CD14-positive monocyte (primary cell): ENCODE data around the gene CDH12. TPM values are rescaled to one million over a fixed set of nuclear protein-coding genes. Genes with fewer than 3 reads are reported as not detected.
"Not testable (repeated sequence)": the region's sequence is repeated elsewhere in the genome, so short reads cannot be mapped to it uniquely, and the experiment has no call there.

Experiments
- DNase-seq, 3 donors: peaks; one replicate each; pipeline ENCODE4 v3.0.0-alpha.2; 2011 to 2022
- H2AFZ ChIP-seq: 2 replicates; pipeline ENCODE4 v1.6.0; 2012; ENCODE audit warnings: mild to moderate bottlenecking, low read depth, low read length, inconsistent platforms; ENCODE audit not compliant: insufficient read depth, poor library complexity, severe bottlenecking
- H3K27ac ChIP-seq, 2 donors: 1 replicate in 1 of 2; 2 replicates in 1 of 2; pipeline ENCODE4 v1.5.1; 2012 to 2013; ENCODE audit warnings: low read length in 2 of 2, control low read depth in 1 of 2, inconsistent platforms in 1 of 2, low read depth in 1 of 2, mild to moderate bottlenecking in 1 of 2
- H3K27me3 ChIP-seq, 2 donors: one replicate each; pipeline versions ENCODE4 v1.6.0 to v1.6.1; 2011 to 2013; ENCODE audit warnings: low read length in 2 of 2; ENCODE audit not compliant: control insufficient read depth in 2 of 2, insufficient read depth in 2 of 2
- H3K36me3 ChIP-seq, 2 donors: replicated peaks in 1 of 2; 1 replicate in 1 of 2; 2 replicates in 1 of 2; pipeline versions ENCODE4 v1.5.1 to v1.6.1; 2012 to 2013; ENCODE audit warnings: low read length in 2 of 2, control low read depth in 1 of 2, inconsistent platforms in 1 of 2, mild to moderate bottlenecking in 1 of 2; ENCODE audit not compliant: insufficient read depth in 2 of 2, control insufficient read depth in 1 of 2
- H3K4me1 ChIP-seq, 2 donors: 1 replicate in 1 of 2; 2 replicates in 1 of 2; pipeline versions ENCODE4 v1.5.1 to v1.6.1; 2012 to 2013; ENCODE audit warnings: low read length in 2 of 2, control low read depth in 1 of 2, inconsistent platforms in 1 of 2, mild to moderate bottlenecking in 1 of 2, moderate library complexity in 1 of 2; ENCODE audit not compliant: insufficient read depth in 2 of 2, control insufficient read depth in 1 of 2
- H3K4me2 ChIP-seq: replicated peaks from 2 replicates; pipeline ENCODE3; 2012; ENCODE audit warnings: low read length, moderate library complexity, mild to moderate bottlenecking; ENCODE audit not compliant: poor library complexity, severe bottlenecking; ENCODE audit errors: extremely low read depth
- H3K4me3 ChIP-seq, 3 experiments: fragments of 200-600 bp in 1 of 3; sonication (generic) in 1 of 3; replicated peaks in 1 of 3; 1 replicate in 2 of 3; 2 replicates in 1 of 3; pipeline ENCODE4 v1.5.1; 2011 to 2013; ENCODE audit warnings: low read length in 3 of 3, mild to moderate bottlenecking in 3 of 3, control low read depth in 2 of 3, low read depth in 2 of 3, inconsistent platforms in 1 of 3, moderate library complexity in 1 of 3
- H3K79me2 ChIP-seq: 2 replicates; pipeline ENCODE4 v1.6.0; 2012; ENCODE audit warnings: mild to moderate bottlenecking, control low read depth, inconsistent platforms, low read length, moderate library complexity; ENCODE audit not compliant: insufficient read depth
- H3K9ac ChIP-seq: 2 replicates; pipeline ENCODE4 v1.6.0; 2017; ENCODE audit warnings: low read length, mild to moderate bottlenecking; ENCODE audit not compliant: insufficient read depth, poor library complexity, severe bottlenecking
- H3K9me3 ChIP-seq, 2 donors: replicated peaks in 1 of 2; 1 replicate in 1 of 2; 2 replicates in 1 of 2; pipeline versions ENCODE4 v1.5.1 to v1.6.1; 2012 to 2013; ENCODE audit warnings: low read length in 2 of 2, control low read depth in 1 of 2; ENCODE audit not compliant: control insufficient read depth in 1 of 2, insufficient read depth in 1 of 2
- H4K20me1 ChIP-seq: 2 replicates; pipeline ENCODE4 v1.6.0; 2012; ENCODE audit warnings: mild to moderate bottlenecking, low read length, control low read depth, moderate library complexity; ENCODE audit not compliant: insufficient read depth
- H3K27ac Mint-ChIP-seq, 7 donors: one replicate each; pipeline ENCODE4 v1.8.0; 2020; ENCODE audit warnings: mild to moderate bottlenecking in 7 of 7, mixed read lengths in 7 of 7, moderate library complexity in 6 of 7, inconsistent platforms in 2 of 7
- H3K27me3 Mint-ChIP-seq, 3 donors: one replicate each; pipeline ENCODE4 v1.8.0; 2021 to 2022; ENCODE audit warnings: low read depth in 3 of 3, mild to moderate bottlenecking in 3 of 3, mixed read lengths in 3 of 3, moderate library complexity in 3 of 3, inconsistent platforms in 1 of 3
- H3K36me3 Mint-ChIP-seq, 2 donors: one replicate each; pipeline ENCODE4 v1.8.0; 2020; ENCODE audit warnings: mixed read lengths in 2 of 2, inconsistent platforms in 1 of 2, mild to moderate bottlenecking in 1 of 2
- H3K4me1 Mint-ChIP-seq: one replicate; pipeline ENCODE4 v1.8.0; 2020; ENCODE audit warnings: mild to moderate bottlenecking, mixed read lengths
- H3K4me3 Mint-ChIP-seq, 2 donors: one replicate each; pipeline ENCODE4 v1.8.0; 2020; ENCODE audit warnings: mild to moderate bottlenecking in 2 of 2, mixed read lengths in 2 of 2, moderate library complexity in 1 of 2
- H3K9me3 Mint-ChIP-seq, 7 donors: one replicate each; pipeline ENCODE4 v1.8.0; 2020 to 2022; ENCODE audit warnings: mixed read lengths in 7 of 7, mild to moderate bottlenecking in 6 of 7, moderate library complexity in 6 of 7, inconsistent platforms in 2 of 7
- WGBS: methylation state at CpG from one replicate; pipeline ENCODE4 v1.1.5; 2013; ENCODE audit warnings: missing lambda C conversion rate; ENCODE audit not compliant: insufficient coverage; 5-methylcytosine and 5-hydroxymethylcytosine counted together
- intact Hi-C, 2 donors: fragments of 100-400 bp; cut with micrococcal nuclease; formaldehyde crosslinking; loops; one replicate each; pipeline versions ENCODE4 v1.15.0 to v1.15.1; 2023
- polyA plus RNA-seq, 3 donors: library from polyadenylated mRNA; depleted of rRNA in 1 of 3; unstranded in 2 of 3; stranded (reverse) in 1 of 3; fragments of 300-500 nt in 2 of 3; fragments of >200 nt in 1 of 3; fragmentation: Illumina TruSeq in 2 of 3; gene quantifications; 1 replicate in 2 of 3; 2 replicates in 1 of 3; pipeline ENCODE4 v1.2.3, GENCODE V29; 2012 to 2021
- TF ChIP-seq, protein P1 (sequence below): fragments of 200-600 bp; IDR thresholded peaks from one replicate; pipeline ENCODE4 v1.8.0; 2022; ENCODE audit warnings: antibody characterized with exemption, mild to moderate bottlenecking

The CDH12 gene
- polyA plus RNA-seq, 3 donors: not detected

DNA sequence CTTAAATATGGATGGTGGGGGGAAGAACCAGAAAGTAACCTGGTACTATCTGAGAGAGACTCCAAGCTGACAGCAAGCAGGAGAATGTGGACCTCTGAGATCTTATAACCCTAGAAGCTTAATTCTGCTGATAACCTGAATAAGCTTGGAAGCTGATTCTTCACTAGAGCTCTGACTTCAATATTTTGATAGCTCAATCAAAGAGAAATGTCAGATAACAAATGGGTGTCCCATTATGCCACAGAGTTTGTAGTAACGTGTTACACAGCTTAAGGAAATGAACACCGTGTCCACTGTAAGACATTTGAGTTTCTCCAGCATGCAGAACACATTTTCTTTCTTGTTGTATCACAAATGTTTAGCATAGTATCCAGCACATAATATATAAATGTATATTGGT, 626.7 kb downstream of the CDH12 start:
- no peaks in the 10 kb centered on the region for H3K79me2 ChIP-seq
- no peaks in the 10 kb centered on the region for H4K20me1 ChIP-seq
- H3K4me1 ChIP-seq: no peaks in the 10 kb centered on the region
- Mint-ChIP-seq H3K9me3 (no peaks in the 10 kb centered on the region), H3K4me1 (no peaks in the 10 kb centered on the region), H3K27me3 (no peaks in the 10 kb centered on the region), H3K36me3 (no peaks in the 10 kb centered on the region), H3K4me3 (no peak overlapping the region), H3K27ac (no peak overlapping the region)
- no peak for DNase-seq
- no peaks in the 10 kb centered on the region for H3K36me3 ChIP-seq
- no peak overlapping the region for H3K4me3 ChIP-seq
- no peaks in the 10 kb centered on the region for H3K27me3 ChIP-seq
- intact Hi-C loops: no loop called here
- H2AFZ ChIP-seq: no peak overlapping the region
- H3K9me3 ChIP-seq: no peaks in the 10 kb centered on the region
- H3K9ac ChIP-seq: no peak overlapping the region
- TF ChIP-seq, protein P1, sequence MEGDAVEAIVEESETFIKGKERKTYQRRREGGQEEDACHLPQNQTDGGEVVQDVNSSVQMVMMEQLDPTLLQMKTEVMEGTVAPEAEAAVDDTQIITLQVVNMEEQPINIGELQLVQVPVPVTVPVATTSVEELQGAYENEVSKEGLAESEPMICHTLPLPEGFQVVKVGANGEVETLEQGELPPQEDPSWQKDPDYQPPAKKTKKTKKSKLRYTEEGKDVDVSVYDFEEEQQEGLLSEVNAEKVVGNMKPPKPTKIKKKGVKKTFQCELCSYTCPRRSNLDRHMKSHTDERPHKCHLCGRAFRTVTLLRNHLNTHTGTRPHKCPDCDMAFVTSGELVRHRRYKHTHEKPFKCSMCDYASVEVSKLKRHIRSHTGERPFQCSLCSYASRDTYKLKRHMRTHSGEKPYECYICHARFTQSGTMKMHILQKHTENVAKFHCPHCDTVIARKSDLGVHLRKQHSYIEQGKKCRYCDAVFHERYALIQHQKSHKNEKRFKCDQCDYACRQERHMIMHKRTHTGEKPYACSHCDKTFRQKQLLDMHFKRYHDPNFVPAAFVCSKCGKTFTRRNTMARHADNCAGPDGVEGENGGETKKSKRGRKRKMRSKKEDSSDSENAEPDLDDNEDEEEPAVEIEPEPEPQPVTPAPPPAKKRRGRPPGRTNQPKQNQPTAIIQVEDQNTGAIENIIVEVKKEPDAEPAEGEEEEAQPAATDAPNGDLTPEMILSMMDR: no peak
- H3K27ac ChIP-seq: no peak overlapping the region
- H3K4me2 ChIP-seq: no peak overlapping the region
- 100% methylated on average over 1 of the region's 2 CpGs for WGBS

DNA sequence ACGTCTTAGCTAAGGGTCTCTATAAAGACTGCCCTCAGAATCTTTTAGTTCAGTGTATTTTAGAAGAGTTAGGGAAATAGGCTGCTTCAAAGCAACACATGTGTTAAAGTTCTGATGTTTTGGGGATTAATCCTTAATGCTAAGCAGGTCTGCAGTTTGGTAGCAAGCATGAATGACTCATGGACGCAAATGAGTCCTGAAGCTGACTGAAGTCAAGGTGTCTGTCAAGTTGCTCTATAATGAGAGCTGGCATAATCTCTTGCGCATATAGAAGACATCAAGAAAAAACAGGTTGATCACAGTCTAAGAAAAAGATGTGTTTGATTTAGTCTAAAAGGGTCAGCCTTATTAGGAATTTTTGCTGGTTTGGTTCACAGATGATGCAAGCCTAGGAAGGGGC, 630.1 kb downstream of the CDH12 start:
- Histone ChIP-seq H3K27me3 (no peaks in the 10 kb centered on the region), H3K4me2 (no peak overlapping the region), H3K4me1 (no peaks in the 10 kb centered on the region), H3K79me2 (no peaks in the 10 kb centered on the region), H3K4me3 (no peak overlapping the region), H3K27ac (no peak overlapping the region), H2AFZ (no peak overlapping the region), H3K9me3 (no peaks in the 10 kb centered on the region), H3K36me3 (no peaks in the 10 kb centered on the region), H3K9ac (no peak overlapping the region), H4K20me1 (no peaks in the 10 kb centered on the region)
- Mint-ChIP-seq H3K36me3 (no peaks in the 10 kb centered on the region), H3K27ac (no peak overlapping the region), H3K9me3 (no peaks in the 10 kb centered on the region), H3K4me1 (no peaks in the 10 kb centered on the region), H3K27me3 (no peaks in the 10 kb centered on the region), H3K4me3 (no peak overlapping the region)
- TF ChIP-seq, protein P1: no peak
- no peak for DNase-seq
- 100% methylated on average over 2 of the region's 3 CpGs for WGBS
- intact Hi-C loops: no loop called here

DNA sequence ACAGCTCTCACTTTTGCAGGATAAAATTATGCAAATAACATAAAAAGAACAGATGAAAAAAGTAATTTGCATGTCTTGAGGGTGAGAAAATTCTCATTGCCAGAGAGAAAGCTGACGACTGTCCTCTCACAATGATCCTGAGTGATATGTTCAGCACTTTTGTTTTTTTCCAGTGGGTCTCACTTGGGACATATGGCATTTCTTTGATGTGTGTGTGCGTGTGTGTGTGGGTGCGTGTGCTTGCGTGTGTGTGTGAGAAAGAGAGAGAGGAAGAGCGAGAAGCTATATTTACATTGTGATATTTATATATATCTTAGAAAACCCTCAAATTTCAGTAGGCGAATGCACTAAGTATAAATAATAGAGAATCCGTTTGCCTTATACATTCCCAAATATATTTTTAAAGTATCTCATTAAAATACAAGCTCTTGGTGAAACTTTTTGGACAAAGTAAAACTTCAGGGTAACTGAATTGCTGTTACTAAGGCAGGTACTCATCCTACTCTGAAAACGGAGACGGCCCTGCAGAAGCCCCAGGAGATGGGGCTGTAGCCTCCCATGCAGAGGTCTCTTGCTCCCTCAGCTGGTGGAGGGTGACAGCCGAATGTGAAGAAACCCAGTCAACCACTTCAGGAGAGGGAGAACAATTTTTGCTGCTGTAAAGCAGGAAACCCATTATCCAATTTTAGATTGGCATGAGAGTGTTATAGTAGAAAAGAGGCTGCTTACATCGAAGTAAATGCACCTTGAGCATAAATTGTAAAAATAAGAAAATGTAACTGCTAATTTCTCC, 639.2 kb downstream of the CDH12 start:
- H3K9ac ChIP-seq, H3K27me3 Mint-ChIP-seq, H3K36me3 Mint-ChIP-seq, H3K4me2 ChIP-seq, H3K27ac Mint-ChIP-seq, H3K27ac ChIP-seq, intact Hi-C loops, H4K20me1 ChIP-seq, H3K4me3 Mint-ChIP-seq, H2AFZ ChIP-seq, H3K4me1 ChIP-seq, H3K79me2 ChIP-seq, H3K36me3 ChIP-seq, H3K9me3 ChIP-seq, H3K4me1 Mint-ChIP-seq, DNase-seq, H3K27me3 ChIP-seq, H3K9me3 Mint-ChIP-seq, H3K4me3 ChIP-seq: not testable (repeated sequence)
- WGBS: no CpG with 5 or more reads among the region's 11 CpGs
